ENCODE results near the gene GOLIM4. TPM values are rescaled to one million over a fixed set of nuclear protein-coding genes. Genes with fewer than 3 reads are reported as not detected.

GOLIM4 gene
- total and polyA plus RNA-seq, 2 experiments from 2014 or later, result 34.4 to 50.5 TPM

DNA sequence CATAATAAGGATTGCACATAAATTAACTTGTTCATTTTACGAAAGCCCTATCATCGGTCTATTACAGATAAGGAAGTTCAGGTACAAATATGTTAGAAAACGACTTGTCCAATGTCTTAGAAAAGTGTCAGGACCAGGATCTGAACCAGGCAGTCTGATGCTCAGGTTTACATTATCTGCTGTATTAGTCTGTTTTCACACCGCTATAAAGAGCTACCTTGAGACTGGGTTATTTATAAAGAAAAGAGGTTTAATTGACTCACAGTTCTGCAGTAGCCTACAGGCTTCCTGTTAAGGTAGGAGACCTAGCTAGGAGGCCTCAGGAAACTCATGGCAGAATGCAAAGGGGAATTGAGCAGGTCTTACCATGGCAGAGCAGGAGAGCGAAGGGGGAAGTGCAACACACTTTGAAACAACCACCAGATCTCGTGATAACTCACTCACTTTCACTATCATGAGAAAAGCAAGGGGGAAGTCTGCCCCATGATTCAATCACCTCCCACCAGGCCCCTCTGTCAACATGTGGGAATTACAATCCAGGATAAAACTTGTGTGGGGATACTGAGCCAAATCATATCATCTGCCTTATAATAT, 45.8 kb upstream of the GOLIM4 start:
- Histone ChIP-seq H3K27ac (ENCODE audit: low read depth) (no peak overlapping the region), H3K4me3 (no peak overlapping the region), H3K79me2 (replicated peaks; ENCODE audit: insufficient read depth) (no peaks in the 10 kb centered on the region), H3F3A (replicated peaks; ENCODE audit: low read depth) (no peaks in the 10 kb centered on the region), H3K4me1 (ENCODE audit: insufficient read depth) (peaks cover 11% of the 10 kb centered on the region), H3K9me2 (ENCODE audit: insufficient read depth) (no peaks in the 10 kb centered on the region), H3K4me2 (no peak overlapping the region), H4K20me1 (replicated peaks; ENCODE audit: insufficient read depth) (no peaks in the 10 kb centered on the region), H3K27me3 (ENCODE audit: insufficient read depth) (no peaks in the 10 kb centered on the region), H2AFZ (peak overlapping the region; percentile 70; the same call in 1 of the 2 replicates), H3K36me3 (ENCODE audit: insufficient read depth) (no peaks in the 10 kb centered on the region)
- DNase-seq (ENCODE audit: low spot score) (no peak), ATAC-seq (no peak)
- no peak for TF ChIP-seq NANOG (IDR thresholded peaks at IDR 0.05; ENCODE audit: borderline replicate concordance)
- TF ChIP-seq EZH2phosphoT487 (IDR thresholded peaks at IDR 0.05; ENCODE audit: unreplicated experiment), result no peak
- no peak for TF ChIP-seq ETS1 (IDR thresholded peaks at IDR 0.05)
- no peak for TF ChIP-seq ZNF114 (CRISPR knock-in tag; IDR thresholded peaks at IDR 0.05)
- TF ChIP-seq, protein P1, sequence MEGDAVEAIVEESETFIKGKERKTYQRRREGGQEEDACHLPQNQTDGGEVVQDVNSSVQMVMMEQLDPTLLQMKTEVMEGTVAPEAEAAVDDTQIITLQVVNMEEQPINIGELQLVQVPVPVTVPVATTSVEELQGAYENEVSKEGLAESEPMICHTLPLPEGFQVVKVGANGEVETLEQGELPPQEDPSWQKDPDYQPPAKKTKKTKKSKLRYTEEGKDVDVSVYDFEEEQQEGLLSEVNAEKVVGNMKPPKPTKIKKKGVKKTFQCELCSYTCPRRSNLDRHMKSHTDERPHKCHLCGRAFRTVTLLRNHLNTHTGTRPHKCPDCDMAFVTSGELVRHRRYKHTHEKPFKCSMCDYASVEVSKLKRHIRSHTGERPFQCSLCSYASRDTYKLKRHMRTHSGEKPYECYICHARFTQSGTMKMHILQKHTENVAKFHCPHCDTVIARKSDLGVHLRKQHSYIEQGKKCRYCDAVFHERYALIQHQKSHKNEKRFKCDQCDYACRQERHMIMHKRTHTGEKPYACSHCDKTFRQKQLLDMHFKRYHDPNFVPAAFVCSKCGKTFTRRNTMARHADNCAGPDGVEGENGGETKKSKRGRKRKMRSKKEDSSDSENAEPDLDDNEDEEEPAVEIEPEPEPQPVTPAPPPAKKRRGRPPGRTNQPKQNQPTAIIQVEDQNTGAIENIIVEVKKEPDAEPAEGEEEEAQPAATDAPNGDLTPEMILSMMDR (conservative IDR thresholded peaks at IDR 0.05; ENCODE audit: low read depth in 2 of 2), result no peak
- no peak for TF ChIP-seq CREB1 (CRISPR knock-in tag; IDR thresholded peaks at IDR 0.05; ENCODE audit: low read depth)
- no peak for TF ChIP-seq STAT1 (IDR thresholded peaks at IDR 0.05; ENCODE audit: unreplicated experiment)
- no peak for TF ChIP-seq ZNF462 (CRISPR knock-in tag; IDR thresholded peaks at IDR 0.05)
- Mint-ChIP-seq H3K4me3 (no peak overlapping the region), H3K9me3 (no peaks in the 10 kb centered on the region), H3K4me1 (peaks cover 25% of the 10 kb centered on the region), H3K27ac (no peak overlapping the region), H3K36me3 (ENCODE audit: low read depth) (no peaks in the 10 kb centered on the region), H3K27me3 (ENCODE audit: insufficient read depth, low read depth, poor library complexity) (peaks cover 2% of the 10 kb centered on the region)
